ENCODE measurements around the gene NR1H2. TPM values are rescaled to one million over a fixed set of nuclear protein-coding genes. Genes with fewer than 3 reads are reported as not detected.
"Not testable (repeated sequence)": the region's sequence is repeated elsewhere in the genome, so short reads cannot be mapped to it uniquely, and the experiment has no call there.

NR1H2 gene
- total RNA-seq, 2 donors from 2014 or later: 51.1 to 61.2 TPM

GRCh38 chr19:50383001-50383851 lies 7.0 kb downstream of the NR1H2 start:
- no peak for DNase-seq (ENCODE audit: low spot score in 2 of 2)
- Mint-ChIP-seq H3K36me3 (peaks cover 20 to 49% of the 10 kb centered on the region in 2 donors), H3K27ac (peak overlapping the region; percentile 94 to 98), H3K9me3 (no peaks in the 10 kb centered on the region)
- ATAC-seq: peak in 1 of 2 donors; percentile 34

DNA sequence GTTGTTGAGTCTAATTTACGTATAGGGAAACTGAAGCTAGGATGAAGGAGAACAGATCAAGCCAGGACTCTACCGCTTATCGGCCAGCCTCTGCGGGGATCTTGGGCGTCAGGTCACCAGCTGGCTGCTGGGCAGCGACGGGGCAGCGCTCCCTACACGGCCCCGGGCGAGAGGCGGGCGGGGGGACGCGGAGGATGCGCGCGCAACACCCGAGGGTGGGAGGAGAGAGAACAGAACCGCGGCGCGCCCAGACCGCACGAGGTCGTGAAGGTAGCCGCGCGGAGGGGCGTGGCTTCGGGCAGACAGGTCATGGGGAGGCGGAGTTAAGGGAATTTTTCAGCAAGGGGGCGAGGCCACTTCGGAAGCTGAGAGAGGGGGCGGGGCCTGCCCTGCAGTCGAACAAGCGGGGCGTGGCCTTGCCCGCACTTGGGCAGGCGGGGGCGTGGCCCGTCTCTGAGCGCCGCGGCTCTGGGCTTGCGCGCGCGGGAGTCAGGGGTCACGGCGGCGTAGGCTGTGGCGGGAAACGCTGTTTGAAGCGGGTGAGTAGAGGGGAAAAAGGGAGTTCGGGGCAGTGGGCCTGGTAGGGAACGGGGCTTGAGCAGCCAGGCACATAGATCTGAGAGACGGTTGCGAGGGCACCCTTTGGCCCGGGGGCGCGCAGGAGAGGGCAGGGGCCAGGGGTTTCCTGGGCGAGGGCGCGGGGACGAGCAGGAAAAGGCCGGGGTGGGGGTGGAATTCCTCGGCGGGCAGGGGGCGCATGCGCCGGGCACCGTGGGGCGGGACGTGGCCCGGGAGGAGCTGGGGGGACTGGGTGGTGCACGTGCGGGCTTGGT lies 7.8 kb downstream of the NR1H2 start, which contains the start of gene POLD1:
POLD1 (plus strand) TSS at position 496 of the 833 bp plus-strand sequence. CDS start 14,505 bp downstream, outside the sequence.
- Mint-ChIP-seq H3K27ac (peak within 1 kb of the TSS; percentile 94 to 98), H3K9me3 (no peaks in the 10 kb centered on the region), H3K36me3 (peaks cover 17 to 46% of the 10 kb centered on the region in 2 donors)
- DNase-seq (ENCODE audit: low spot score in 2 of 2) (peak; percentile 99), ATAC-seq (peak; percentile 91 to 92)

DNA sequence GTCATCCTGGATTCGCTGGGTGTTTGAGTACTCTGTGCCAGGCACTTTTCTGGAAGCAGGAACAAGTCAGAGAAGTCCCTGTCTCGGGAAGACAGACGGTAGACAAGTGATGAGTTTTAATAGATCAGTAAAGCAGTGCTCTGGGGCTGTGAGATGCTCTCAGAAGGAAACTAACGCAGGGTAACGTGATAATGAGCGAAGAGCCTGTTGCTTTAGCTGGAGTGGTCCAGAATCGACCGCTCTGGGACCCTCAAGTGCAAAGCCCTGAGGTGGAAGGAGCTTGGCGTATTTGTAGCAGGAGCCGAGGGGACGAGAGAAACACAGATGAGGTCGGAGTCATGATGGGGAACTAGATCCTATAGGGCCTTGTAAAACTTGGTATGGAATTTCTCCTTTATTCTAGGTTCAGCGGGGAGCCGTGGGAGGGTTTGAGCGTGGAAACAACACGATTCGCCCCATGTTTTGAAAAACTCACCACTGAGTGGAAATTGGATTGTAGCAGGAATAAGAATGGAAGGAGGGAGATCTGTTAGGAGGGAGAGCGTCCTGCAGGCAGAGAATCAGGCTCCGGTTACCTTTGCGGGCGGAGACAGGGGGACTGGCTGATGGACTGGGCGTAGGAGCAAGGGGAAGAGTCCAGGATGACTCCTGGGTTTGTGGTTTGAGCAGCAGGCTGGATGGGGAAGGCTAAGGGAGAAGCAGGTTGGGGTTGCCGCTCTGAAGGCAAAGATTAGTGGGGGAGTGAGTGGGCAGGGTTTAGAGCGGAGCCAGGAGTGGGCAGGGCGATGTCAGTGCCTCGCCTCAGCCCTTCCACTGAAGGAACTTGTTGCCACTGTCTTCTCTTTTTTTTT lies 8.7 kb downstream of the NR1H2 start:
- ATAC-seq (no peak), DNase-seq (ENCODE audit: low spot score in 2 of 2) (no peak)
- Mint-ChIP-seq H3K27ac (peak overlapping the region; percentile 94 to 98), H3K9me3 (no peaks in the 10 kb centered on the region), H3K36me3 (peaks cover 15 to 38% of the 10 kb centered on the region in 2 donors)

DNA sequence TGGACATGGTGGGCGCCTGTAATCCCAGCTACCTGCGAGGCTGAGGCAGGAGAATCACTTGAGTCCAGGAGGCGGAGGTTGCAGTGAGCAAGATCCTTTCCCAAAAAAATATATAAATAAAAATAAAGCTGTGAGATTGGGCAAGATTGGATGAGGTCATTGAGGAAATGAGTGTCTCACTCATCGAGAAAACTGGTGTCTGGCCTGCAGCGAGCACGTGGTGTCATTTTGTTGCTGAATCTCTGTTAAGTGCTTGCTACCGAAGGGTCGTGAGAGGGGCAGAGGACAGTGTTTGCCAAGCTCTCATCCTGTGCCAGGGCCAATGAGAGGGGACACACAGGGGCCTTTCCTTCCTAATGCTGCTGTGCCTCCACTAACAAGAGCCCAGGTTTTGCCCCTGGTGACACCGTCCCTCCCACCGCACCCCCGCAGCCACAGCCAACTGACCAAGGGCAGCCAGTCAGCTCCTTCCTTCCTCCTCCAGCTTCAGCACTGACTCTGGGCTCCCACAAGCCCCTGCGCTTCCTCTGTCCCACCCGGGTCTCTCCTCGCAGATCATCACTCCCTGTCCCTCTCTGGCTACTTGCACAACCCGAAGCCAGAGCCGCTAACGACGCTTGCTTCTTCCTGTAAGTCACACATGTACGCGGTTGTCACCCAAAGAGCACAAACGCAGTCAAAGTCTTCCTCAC lies 11.1 kb downstream of the NR1H2 start:
- DNase-seq (ENCODE audit: low spot score in 2 of 2): no peak
- no peaks in the 10 kb centered on the region for H3K9me3 Mint-ChIP-seq

DNA sequence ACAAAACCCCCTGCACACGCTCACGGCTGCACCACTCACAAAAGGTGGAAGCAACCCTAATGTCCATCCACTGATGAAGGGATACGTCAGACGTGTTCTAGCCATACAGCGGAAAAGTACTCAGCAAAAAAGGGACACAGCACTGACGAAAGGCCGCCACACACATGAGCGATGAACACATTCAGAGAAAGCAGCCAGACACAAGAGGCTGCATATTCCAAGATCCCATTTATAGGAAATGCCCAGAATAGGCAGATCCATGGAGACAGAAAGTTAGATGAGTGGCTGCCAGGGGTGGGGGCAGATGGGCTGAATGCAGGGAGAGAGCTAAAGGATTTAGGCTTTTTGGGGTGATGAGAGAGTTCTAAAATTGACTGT lies 11.6 kb downstream of the NR1H2 start:
- H3K36me3 Mint-ChIP-seq: peaks cover 23 to 43% of the 10 kb centered on the region in 2 donors
- peak overlapping the region in 1 of 2 donors; percentile 69 for H3K27ac Mint-ChIP-seq
- H3K9me3 Mint-ChIP-seq: no peaks in the 10 kb centered on the region

More for the DNA sequence above, 11.1 kb downstream of the NR1H2 start:
- ATAC-seq: no peak
- Mint-ChIP-seq H3K27ac (peak overlapping the region in 1 of 2 donors; percentile 69), H3K36me3 (peaks cover 23 to 43% of the 10 kb centered on the region in 2 donors)

GRCh38 chr19:50390295-50390694 lies 14.0 kb downstream of the NR1H2 start:
- peaks cover 8 to 29% of the 10 kb centered on the region in 2 donors for H3K36me3 Mint-ChIP-seq
- not testable (repeated sequence) for DNase-seq (ENCODE audit: low spot score in 2 of 2); H3K27ac Mint-ChIP-seq; H3K9me3 Mint-ChIP-seq; ATAC-seq

More for the DNA sequence above, 11.6 kb downstream of the NR1H2 start:
- no peak for ATAC-seq
- DNase-seq (ENCODE audit: low spot score in 2 of 2): no peak

GRCh38 chr19:50390952-50391351 lies 14.7 kb downstream of the NR1H2 start:
- H3K36me3 Mint-ChIP-seq: peaks cover 12 to 30% of the 10 kb centered on the region in 2 donors
- not testable (repeated sequence) for DNase-seq (ENCODE audit: low spot score in 2 of 2); H3K9me3 Mint-ChIP-seq; H3K27ac Mint-ChIP-seq; ATAC-seq

DNA sequence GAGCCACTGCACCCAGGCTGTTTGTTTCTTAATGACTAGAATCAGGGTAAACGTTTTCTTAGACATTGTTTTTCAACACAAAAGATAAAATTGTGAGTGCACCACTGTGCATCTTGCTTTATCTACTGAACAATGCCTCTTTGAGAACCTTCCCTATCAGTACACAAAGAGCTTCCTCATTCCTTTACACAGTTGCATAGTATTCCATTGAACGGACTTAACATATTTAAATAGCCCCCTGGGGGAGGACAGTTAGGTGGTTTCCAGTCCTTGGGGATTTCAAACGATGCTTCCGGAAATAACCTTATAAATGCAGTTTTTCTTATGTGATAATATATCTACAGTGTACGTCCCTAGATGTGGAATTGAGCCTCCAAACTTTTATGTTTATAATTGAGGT lies 16.5 kb downstream of the NR1H2 start:
- ATAC-seq (no peak), DNase-seq (ENCODE audit: low spot score in 2 of 2) (no peak)
- Mint-ChIP-seq H3K9me3 (no peaks in the 10 kb centered on the region), H3K27ac (peak overlapping the region in 1 of 2 donors; percentile 74), H3K36me3 (peaks cover 14 to 23% of the 10 kb centered on the region in 2 donors)

DNA sequence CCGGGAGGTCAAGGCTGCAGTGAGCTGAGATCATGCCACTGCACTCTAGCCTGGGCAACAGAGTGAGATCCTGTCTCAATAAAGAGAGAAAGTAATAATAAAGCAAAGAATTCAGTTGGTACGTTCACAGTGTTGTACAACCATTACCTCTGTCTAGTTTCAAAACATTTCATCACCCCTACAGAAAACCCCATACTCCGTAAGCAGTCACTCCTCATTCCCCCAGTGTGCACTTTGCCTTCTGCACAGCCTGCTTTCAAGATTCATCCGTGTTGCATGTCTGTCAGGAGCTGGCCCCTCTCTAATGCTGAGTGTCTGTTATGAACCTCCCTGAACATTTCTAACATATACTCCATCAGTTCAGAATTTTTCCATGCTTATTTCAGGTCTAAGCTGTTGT lies 17.3 kb downstream of the NR1H2 start:
- no peak for ATAC-seq
- DNase-seq (ENCODE audit: low spot score in 2 of 2): no peak
- H3K36me3 Mint-ChIP-seq: peaks cover 17 to 21% of the 10 kb centered on the region in 2 donors

GRCh38 chr19:50394017-50394416 lies 17.8 kb downstream of the NR1H2 start:
- Mint-ChIP-seq H3K36me3 (peaks cover 17 to 21% of the 10 kb centered on the region in 2 donors), H3K9me3 (no peaks in the 10 kb centered on the region), H3K27ac (no peak overlapping the region)
- DNase-seq (ENCODE audit: low spot score in 2 of 2) (no peak), ATAC-seq (no peak)

More for the DNA sequence above, 17.3 kb downstream of the NR1H2 start:
- Mint-ChIP-seq H3K9me3 (no peaks in the 10 kb centered on the region), H3K27ac (no peak overlapping the region)

- H3K36me3 Mint-ChIP-seq: peaks cover 10 to 11% of the 10 kb centered on the region in 2 donors
- peak overlapping the region in 1 of 2 donors; percentile 62 for H3K27ac Mint-ChIP-seq
- no peaks in the 10 kb centered on the region for H3K9me3 Mint-ChIP-seq
- ATAC-seq (no peak), DNase-seq (ENCODE audit: low spot score in 2 of 2) (no peak)
Observed at GRCh38 chr19:50398675-50399367, 22.6 kb downstream of the NR1H2 start.

DNA sequence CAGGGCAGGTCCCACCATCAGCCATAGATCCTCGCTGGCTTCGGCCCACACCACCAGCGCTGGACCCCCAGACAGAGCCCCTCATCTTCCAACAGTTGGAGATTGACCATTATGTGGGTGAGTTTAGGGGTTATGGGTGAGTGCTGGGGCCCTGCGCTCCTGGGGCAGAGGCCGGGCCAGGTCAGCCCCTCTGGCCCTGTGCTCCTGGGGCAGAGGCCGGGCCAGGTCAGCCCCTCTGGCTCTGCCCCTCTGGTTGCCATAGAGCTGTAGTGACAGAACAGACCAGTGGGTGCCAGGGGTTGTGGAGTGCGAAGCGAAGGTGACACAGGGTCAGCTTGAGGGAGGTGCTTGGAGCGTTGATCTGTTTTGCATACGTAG lies 23.1 kb downstream of the NR1H2 start:
- Mint-ChIP-seq H3K36me3 (peaks cover 10 to 14% of the 10 kb centered on the region in 2 donors), H3K27ac (no peak overlapping the region), H3K9me3 (no peaks in the 10 kb centered on the region)
- ATAC-seq: peak in 1 of 2 donors; percentile 13
- DNase-seq (ENCODE audit: low spot score in 2 of 2): no peak

- no peaks in the 10 kb centered on the region for H3K9me3 Mint-ChIP-seq
- ATAC-seq (no peak), DNase-seq (ENCODE audit: low spot score in 2 of 2) (no peak)
- H3K27ac Mint-ChIP-seq: peak overlapping the region in 1 of 2 donors; percentile 15
- peaks cover 5 to 16% of the 10 kb centered on the region in 2 donors for H3K36me3 Mint-ChIP-seq
Observed at GRCh38 chr19:50401605-50402450, 25.6 kb downstream of the NR1H2 start.

DNA sequence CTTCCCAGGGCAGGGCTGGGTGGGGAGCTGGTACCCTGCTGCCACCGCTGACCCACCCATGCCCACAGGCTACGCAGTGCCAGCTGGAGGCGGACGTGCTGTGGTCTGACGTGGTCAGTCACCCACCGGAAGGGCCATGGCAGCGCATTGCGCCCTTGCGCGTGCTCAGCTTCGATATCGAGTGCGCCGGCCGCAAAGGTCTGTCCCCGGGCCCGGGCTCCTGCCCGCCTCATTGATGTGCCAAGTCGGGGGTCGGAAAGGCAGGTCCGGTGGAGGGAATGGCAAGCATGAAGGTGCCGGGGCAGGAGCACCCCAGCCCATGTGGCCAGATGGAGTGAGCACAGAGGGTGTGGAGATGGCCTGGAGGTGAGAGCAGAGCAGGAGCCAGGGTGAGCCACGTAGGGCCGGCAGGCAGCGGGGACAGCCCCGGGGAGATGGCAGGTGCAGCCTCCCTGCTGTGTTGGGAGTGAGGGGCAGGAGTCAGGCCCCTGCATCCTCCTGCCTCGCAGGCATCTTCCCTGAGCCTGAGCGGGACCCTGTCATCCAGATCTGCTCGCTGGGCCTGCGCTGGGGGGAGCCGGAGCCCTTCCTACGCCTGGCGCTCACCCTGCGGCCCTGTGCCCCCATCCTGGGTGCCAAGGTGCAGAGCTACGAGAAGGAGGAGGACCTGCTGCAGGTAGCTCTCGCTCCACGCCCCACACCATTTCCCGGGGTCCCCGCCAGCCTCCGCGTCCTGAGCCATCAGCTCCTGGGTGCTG lies 26.5 kb downstream of the NR1H2 start:
- Mint-ChIP-seq H3K36me3 (peaks cover 3 to 16% of the 10 kb centered on the region in 2 donors), H3K9me3 (no peaks in the 10 kb centered on the region), H3K27ac (no peak overlapping the region)
- no peak for ATAC-seq
- DNase-seq (ENCODE audit: low spot score in 2 of 2): no peak

Data from activated naive CD4-positive, alpha-beta T cell treated with anti-CD3 and anti-CD28 coated beads, Interleukin-2, amount 50 U/mL, for 72 hours (primary cell).